HTR-8/SVneo (cell line): ENCODE results near the gene MALRD1.

ENCODE experiments used
- DNase-seq: peaks from one replicate; pipeline ENCODE4 v3.0.0; 2011; ENCODE audit warnings: low spot score, mixed read lengths; ENCODE audit not compliant: insufficient read length
- FAIRE-seq: peaks from 2 replicates; lab custom pipeline; 2011; peaks lifted over from hg19 to GRCh38; lab: Jason Lieb, UNC

The MALRD1 gene

GRCh38 chr10:19329475-19329874, 280.9 kb downstream of the MALRD1 start:
- no peak for DNase-seq
- FAIRE-seq: no peak

- DNase-seq (no peak), FAIRE-seq (no peak)
These were observed 283.7 kb downstream of the MALRD1 start for GRCh38 chr10:19332304-19332703.

GRCh38 chr10:19333631-19334030, 285.0 kb downstream of the MALRD1 start:
- no peak for FAIRE-seq

GRCh38 chr10:19347621-19348020, 299.0 kb downstream of the MALRD1 start:
- FAIRE-seq: no peak

More at GRCh38 chr10:19333631-19334030, 285.0 kb downstream of the MALRD1 start:
- no peak for DNase-seq

GRCh38 chr10:19367176-19367575, 318.6 kb downstream of the MALRD1 start:
- FAIRE-seq (no peak), DNase-seq (no peak)

More at GRCh38 chr10:19347621-19348020, 299.0 kb downstream of the MALRD1 start:
- DNase-seq: no peak

- DNase-seq: no peak
These were observed 325.4 kb downstream of the MALRD1 start for GRCh38 chr10:19373988-19374387.

GRCh38 chr10:19385846-19386450, 337.3 kb downstream of the MALRD1 start:
- DNase-seq (no peak), FAIRE-seq (no peak)

More at GRCh38 chr10:19373988-19374387, 325.4 kb downstream of the MALRD1 start:
- FAIRE-seq: no peak

GRCh38 chr10:19408924-19409323, 360.3 kb downstream of the MALRD1 start:
- DNase-seq: no peak
- FAIRE-seq: no peak

GRCh38 chr10:19411119-19411518, 362.5 kb downstream of the MALRD1 start:
- DNase-seq (no peak), FAIRE-seq (no peak)

- FAIRE-seq (no peak), DNase-seq (no peak)
These were observed 363.9 kb downstream of the MALRD1 start for GRCh38 chr10:19412531-19412930.

GRCh38 chr10:19416164-19416563, 367.6 kb downstream of the MALRD1 start:
- DNase-seq (no peak), FAIRE-seq (no peak)

- no peak for FAIRE-seq
- DNase-seq: no peak
These were observed 369.1 kb downstream of the MALRD1 start for GRCh38 chr10:19417740-19418139.

- DNase-seq (no peak), FAIRE-seq (no peak)
These were observed 373.1 kb downstream of the MALRD1 start for GRCh38 chr10:19421674-19422073.

GRCh38 chr10:19426034-19426433, 377.4 kb downstream of the MALRD1 start:
- no peak for FAIRE-seq

GRCh38 chr10:19431622-19432351, 383.2 kb downstream of the MALRD1 start:
- FAIRE-seq: no peak
- DNase-seq: no peak

More at GRCh38 chr10:19426034-19426433, 377.4 kb downstream of the MALRD1 start:
- DNase-seq: no peak

- DNase-seq (no peak), FAIRE-seq (no peak)
These were observed 401.3 kb downstream of the MALRD1 start for GRCh38 chr10:19449860-19450259.

- no peak for DNase-seq
- no peak for FAIRE-seq
These were observed 402.8 kb downstream of the MALRD1 start for GRCh38 chr10:19451356-19451755.

GRCh38 chr10:19451937-19452336, 403.3 kb downstream of the MALRD1 start:
- DNase-seq (no peak), FAIRE-seq (no peak)

GRCh38 chr10:19453967-19454366, 405.4 kb downstream of the MALRD1 start:
- FAIRE-seq: no peak
- no peak for DNase-seq

- DNase-seq: no peak
- no peak for FAIRE-seq
These were observed 413.0 kb downstream of the MALRD1 start for GRCh38 chr10:19461588-19461987.

GRCh38 chr10:19466709-19467108, 418.1 kb downstream of the MALRD1 start:
- DNase-seq (no peak), FAIRE-seq (no peak)

- DNase-seq (no peak), FAIRE-seq (no peak)
These were observed 419.8 kb downstream of the MALRD1 start for GRCh38 chr10:19468413-19468812.
